Stimulated activated CD8-positive, alpha-beta memory T cell treated with anti-CD3 and anti-CD28 coated beads, Interleukin-2, amount 100 ng/mL, for 48 hours (primary cell): ENCODE results near the gene CFAP74.

Experiments used
- DNase-seq, 2 donors: peaks; one replicate each; pipeline ENCODE4 v3.0.0-alpha.2; 2020; ENCODE audit warnings: low read depth in 2 of 2

The CFAP74 gene

DNA sequence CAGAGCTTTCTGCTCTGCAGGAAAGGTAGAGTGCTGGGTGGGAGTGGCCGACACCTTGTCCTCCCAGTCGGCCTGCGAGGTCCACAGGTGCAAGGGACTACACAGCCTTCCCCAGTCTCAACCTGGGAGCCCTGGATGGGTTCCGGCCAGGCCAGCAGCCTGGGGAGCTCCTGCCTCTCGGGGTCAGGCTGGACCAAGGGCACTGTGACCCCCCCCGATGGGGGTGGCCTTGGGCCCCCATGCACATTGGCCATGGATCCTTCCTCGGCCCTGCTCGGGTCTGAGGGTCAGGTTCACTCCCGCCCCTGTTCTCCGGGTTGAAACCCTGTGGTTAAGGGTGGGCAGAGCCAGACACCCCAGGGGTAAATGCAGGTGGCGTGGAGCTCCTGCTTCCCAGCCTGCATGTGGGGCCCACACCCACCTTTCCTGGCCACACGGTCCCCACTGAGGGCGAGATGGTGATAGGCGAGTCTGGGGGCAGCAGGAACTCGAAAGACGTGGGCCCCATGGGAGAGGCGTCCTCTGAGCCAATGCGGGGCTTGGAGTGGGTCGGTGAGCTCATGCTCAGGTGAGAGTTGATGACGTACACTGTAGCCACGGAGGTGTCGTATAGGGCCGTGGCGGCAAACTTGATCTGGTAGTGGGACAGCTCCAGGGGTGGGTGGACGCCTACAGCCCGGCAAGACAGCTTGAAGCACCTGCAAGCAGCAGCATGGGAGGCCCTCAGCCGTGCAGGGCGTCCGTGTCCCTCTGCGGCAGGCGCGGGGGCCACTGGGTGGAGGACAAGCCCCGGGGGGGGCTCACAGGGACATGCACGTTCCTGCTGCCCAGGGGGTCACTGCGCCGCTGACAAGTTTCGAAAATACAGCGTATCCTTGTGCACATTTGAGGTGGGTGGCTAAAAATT, 73.7 kb downstream of the CFAP74 start:
- no peak for DNase-seq

DNA sequence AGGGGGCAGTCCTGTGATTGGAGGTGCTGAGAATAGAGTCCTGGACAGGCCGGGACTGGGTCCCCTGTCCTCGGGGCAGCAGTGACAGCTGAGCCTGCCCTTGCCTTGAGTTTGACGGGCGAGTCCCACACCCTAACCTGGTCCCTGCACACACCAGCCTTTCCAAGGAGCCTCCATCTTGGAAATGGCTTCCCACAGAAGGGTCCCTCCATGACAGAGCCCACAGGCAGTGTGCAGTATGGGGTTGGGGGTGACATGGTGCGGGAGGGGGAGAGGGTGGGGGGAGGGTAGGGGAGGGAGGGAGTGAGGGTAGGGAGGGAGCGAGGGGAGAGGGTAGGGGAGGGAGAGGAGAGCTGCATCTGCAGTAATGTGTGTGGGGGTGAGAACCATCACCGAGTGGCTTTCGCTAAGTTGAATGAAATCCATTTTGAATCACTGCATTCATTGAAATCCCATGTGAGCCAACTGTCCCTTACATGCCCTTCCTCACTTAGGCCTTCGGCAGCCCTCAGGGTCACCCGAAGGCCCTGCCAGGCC, 74.4 kb downstream of the CFAP74 start:
- DNase-seq = no peak

DNA sequence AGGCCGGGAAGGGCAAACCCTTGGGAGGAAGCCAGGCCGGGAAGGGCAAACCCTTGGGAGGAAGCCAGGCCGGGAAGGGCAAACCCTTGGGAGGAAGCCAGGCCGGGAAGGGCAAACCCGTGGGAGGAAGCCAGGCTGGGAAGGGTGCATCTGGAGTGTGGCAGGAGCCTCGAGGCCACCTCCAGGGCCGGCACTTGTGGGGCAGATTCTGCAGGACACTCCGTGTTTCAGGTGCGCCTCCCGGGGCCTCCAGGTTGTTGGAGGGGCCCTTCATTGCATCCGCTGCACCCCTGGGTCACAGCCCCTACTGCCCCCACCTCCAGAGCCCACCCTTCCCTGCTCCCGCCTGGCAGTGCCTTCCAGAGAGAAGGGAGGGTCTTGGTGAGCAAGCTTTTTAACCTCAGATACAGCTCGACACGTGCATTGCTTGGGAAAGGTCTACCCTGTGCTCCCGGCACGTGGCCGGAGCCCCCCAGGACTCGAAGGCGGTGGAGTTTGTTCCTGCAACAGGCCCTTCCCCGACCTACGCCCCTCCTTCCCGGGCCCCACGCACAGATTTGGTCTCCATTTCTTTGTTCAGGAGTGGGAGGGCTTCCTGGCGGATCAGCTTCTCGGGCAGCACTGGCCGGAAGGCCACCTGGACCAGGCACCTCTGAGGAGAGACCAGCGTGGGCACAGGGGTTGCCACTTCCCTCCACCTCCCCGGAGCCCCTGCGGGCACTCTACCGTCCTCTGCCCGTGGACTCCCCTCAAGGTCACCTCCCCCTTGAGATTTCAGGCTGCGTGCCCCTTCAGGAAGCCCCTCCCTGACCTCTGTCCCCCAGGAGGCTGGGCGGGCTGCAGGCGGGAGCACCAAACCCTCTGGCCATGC, 75.1 kb downstream of the CFAP74 start:
- no peak for DNase-seq

DNA sequence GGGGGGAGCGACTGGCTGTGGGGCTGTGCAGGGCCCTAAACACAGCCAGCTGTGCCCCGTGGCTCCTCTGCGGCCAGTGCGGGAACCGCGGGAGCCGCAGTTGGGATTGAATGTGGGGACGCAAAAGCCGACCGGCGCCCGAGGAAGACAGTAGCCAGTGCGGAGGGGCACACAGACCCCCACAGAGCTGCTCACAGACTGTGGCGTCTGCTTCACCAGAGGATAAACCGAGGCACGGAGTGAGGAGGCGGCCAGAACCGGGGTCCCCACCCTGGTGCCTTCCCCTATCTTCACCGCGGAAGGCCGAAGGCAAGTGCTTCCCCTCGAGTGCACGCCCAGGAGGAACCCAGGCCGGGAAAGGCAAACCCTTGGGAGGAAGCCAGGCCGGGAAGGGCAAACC, 75.8 kb downstream of the CFAP74 start:
- no peak for DNase-seq

DNA sequence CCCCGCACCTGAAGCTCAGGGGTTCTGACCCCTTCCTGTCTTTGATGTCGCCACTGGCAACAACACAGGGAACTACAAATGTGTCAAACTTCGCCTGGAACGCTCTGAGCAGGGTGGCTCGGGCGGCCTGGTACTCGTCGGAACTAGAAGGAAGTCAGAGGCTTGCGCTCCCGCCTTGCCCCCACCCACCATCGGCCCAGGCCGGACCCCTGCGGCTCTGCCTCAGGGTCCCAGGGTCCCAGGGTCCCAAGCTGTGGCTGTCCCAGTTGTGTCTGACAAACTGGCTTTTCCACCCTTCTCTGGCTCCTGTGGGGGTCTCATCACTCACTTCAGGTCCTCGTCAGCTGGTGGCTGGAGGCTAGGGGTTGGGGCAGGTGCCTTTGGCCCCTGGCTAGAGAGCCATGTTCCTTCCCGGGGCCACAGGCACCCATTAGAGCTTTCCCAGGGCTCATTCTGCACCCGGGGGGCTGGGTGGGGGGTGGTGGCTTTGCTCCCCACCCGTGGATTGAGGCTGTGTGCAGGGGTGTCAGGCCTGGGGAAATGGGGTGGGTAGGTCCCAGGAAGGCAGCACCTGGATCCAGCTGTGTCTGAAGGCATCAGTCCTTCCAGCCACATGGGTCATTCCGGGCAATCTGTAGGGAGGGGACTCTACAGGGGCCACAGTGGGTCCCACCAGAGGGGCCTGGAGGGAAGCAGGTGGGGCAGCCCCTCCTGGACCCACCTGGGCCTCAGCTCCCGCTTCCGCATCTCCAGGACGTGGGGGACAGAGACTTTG, 76.5 kb downstream of the CFAP74 start:
- DNase-seq = no peak

DNA sequence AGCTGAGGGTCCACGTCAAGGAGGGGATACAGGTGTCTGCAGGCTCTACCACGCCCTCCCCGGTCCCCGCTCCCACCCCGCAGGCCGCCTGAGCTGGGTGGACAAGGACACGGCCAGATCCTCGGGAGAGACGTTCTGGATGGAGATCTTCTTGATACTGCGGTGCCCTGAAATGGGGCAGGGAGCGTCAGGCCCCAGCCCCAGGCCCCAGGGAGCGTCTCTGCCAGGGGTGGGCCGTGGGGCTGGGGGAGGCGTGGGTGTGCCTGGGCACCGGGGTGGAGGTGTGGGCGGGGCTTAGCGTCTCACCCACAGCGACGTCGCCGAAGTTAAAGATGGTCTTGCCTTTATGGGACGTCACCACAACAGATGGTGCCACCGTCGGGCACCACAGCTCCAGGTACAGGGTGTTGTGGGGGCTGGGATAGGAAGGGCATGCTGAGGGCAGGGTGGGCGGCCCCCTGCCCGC, 77.2 kb downstream of the CFAP74 start:
- DNase-seq = no peak

DNA sequence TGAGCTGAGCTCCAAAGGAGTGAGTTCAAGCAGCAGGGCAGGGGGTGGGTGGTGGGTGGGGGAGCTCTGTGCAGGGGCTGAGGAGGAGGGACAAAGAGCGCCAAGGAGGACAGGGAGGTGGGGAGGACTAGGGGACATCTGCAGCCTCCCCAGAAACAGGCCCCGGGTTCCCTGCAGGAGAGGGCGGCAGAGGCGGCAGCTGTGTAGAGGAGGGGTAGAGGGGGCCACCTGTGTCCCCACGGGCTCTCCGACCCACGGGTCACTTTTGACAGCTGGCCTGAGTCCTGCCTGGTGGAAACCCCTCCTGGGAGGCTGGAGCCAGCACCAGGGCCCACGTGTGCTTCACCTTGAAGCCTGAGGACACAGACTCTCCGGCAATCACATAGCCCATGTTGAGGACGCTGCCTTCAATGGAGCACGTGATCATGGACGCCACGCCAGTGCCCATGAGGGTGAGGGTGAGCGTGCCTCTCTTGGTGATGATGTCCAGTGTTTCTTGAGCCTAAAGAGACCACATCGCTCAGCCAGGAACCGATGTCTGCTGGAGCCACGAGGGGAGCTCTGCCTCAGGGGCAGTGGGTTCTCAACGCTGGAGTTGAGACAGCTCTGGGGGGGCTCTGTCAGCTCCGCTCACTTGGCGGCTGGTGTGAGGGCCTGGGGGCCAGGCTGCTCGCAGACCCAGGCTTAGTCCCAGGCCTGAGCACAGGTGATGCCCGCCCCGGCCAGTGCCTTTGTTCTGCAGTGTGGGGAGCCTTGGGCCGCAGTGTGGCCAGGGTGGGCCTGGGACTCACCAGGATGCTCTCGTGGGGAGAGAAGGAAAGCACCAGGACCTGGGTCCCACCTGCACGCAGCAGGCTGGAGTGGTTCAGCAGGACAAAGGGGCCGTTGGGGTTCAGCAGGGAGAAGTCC, 77.9 kb downstream of the CFAP74 start:
- no peak for DNase-seq

DNA sequence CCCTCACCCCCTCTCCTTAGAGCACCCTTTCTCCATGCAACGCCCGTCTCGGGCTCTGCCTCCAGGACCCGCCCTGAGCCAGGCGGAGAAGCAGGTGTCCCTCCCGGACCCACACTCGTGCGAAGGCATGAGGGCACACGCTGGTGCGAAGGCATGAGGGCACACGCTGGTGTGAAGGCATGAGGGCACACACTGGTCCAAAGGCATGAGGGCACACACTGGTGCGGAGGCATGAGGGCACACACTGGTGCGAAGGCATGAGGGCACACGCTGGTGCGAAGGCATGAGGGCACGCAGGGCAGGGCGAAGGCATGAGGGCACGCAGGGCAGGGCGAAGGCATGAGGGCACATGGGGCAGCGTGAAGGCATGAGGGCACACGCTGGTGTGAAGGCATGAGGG, 78.7 kb downstream of the CFAP74 start:
- DNase-seq = no peak

DNA sequence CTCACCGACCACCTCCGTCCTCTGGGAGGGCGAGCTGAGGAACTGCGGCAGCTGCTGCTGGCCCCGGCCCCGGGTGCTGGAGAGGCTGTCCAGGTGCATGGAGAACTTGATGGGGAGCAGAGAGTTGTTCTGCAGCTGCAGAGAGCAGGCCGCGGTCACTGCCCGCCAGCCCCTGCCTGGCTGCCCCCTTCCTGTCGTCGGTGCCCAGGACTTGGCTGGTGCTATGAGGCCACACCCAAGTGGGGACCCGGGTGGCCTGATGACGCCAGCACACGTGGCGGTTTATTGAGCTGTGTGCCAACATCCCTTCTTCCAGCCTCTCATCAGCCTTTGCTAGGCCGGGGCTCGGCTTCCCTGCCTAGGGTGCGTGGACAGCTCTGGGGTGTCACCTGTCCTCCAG, 79.2 kb downstream of the CFAP74 start:
- DNase-seq = no peak

DNA sequence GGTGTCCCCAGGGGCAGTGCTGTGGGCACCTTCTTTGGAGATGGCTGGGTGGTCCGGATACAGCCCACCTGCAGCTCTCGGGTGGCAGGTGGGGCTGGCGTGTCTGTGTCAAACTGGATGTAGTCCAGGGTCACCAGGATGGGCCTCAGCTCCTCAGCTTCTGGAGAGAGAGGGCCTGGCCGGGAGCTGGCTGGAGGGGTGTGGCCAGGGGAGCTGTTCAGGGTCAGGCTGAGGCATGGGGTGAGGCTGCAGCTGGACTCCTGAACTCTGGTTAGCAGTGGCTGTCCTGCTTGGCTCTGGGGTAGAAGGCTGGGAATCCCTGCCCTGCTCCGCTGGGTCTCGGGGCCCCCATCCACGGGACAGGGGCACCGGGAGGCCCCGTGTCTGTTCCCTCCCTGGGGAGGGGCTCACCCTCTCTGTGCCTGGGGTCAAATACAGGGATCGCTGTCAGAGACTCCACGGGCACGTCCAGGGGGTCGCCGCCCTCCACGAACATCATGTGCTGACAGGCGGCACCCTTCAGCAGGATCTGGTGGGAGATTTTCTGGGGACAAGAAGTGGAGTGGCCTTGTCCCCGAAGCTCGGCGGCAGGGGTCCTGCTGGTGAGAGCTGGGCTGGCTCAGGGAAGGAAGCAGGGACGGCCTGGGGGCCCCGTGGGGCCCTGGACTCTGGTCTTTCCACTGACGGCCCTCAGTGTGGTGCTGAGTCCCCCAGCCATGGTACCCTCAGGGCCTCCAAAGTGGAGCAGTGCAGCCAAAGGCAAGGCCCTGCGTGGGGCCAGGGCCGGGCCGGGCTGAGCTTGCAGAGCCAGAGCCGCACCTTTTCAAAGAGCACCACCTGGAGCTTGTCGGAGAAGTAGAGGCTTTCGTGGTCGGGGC, 80.4 kb downstream of the CFAP74 start:
- DNase-seq = no peak

DNA sequence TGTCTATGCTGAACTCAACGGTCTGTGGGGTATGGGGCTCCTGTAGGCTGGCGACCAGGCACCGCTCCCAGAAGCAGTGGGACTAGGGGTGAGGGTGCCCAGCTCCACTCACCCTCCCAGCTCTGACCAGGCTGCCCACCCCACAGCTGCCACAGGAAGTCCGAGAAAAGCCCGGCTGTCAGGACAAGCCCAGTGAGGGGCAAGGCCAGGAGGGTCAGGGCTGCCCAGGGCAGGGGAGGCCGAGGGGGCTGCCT, 81.0 kb downstream of the CFAP74 start:
- no peak for DNase-seq

DNA sequence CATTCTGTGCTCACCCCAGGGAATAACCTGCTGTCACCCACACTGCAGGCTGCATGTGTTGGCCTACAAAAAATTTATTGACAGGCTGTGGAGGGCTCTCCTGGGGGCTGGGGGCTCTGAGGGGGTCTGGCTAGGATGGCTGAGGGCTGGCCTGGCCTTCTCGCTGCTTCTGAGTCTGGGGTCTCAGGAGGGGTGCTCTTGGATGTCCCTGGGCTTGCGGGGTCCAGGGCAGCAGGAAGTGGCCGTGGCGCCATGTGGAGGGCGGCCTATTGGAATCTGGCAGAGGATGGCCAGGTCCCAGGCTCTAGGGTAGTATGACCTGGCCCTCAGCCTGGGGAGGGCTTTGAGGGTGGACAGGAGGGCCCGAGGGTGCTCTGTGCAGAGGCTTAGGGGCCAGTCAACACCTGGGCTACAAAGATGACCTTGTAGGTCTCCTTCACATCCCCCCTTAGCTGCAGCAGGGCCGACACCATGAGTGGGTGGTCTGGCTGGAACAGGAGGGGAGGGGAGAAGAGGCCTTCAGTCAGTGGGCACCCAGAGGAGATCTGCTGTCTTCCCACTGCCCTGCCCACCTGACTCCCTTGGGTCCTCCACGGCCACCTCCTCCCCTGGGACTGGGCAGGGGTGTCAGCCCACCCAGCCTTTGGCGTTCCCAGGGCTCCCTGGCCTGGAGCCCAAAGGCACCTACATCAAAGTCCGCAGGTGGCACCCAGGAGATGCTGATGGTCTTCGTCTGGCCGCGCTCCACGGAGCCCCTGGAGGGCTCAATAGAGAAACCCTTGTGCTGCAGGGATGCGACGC, 81.5 kb downstream of the CFAP74 start:
- no peak for DNase-seq

DNA sequence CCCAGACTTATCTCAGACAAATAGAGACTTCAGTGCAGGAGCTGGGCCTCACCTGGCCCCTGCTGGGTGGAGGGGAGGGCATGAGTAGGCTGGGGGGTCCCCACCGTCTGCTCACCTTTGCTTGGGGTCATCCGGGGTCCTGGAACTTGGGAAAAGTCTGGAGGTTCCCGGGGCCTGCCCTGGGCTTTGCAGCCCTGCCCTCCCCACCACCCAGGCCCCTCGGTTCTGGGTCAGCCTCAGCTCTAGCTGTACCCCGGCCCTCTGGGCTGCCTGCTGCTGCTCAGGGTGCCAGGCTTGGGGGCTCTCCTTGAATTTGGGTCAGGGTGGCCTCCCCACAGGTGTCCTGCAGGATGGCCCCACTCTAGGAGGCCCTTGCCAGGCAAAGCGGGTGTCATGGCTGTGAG, 82.1 kb downstream of the CFAP74 start:
- no peak for DNase-seq

DNA sequence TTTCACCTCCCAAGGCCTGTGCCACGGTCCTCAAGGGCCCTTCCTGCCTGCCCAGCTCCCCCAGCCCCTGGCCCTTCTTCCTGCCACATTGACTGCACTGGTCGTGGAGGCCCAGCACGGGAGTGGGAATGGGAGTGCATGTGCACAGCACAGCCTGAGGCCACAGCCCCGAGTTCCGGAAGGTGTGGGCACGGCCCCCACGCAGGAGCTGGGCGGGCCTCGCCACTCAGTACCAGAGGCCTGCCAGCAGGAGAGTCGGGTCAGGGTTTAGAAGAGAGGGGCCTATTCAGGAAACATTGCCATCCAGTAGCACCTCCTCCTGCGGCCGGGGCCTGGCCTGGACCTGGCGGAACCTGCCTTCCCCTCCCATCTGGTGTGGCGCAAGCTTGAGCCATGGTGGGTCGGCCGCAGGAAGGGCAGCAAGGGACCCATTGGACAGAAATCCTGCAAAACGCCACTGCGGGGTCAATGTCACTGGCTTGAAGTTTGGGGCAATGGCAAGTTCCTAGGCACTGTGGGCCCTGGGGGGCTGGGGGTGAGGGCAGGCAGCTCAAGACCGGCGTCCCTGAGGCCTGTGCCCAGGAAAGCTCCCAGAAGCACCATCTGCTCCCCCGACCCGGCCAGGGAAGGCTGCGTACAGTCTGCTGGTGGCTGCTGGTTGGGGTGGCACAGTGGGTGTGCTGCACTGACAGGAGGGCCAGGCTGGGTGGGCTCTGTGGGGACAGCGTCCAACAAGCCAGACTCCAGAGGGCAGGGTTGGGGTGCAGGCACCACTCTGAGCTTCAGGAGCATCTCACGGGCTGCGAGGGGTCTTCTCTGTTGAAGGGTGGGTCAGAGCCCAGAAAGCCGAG, 82.8 kb downstream of the CFAP74 start:
- no peak for DNase-seq

DNA sequence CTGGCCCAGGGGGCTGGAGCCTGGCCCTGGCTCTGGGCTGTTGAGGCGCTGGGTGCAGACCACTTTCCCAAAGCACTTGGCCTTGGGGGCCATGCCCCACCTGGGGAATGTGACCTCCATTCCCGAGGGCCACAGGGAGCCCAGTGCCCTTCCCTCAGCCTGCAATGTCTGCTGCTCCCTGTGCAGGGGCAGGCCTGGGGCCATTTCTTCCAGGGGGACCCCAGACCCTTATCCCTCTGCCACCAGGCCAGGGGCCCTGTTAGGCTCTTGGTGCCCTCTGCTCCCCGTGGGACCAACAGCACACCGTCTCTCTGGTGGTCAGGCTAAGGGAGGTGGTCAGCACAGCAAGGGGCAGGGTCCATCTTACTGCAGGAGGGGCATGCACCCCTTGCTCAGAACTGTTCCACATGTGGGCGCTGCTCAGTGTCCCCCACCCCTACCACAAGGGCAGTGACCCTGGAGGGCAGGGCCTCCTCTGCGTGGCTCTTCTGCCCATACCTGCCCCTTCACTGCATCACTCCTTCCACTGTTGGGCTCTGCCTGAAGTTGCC, 83.5 kb downstream of the CFAP74 start:
- no peak for DNase-seq

DNA sequence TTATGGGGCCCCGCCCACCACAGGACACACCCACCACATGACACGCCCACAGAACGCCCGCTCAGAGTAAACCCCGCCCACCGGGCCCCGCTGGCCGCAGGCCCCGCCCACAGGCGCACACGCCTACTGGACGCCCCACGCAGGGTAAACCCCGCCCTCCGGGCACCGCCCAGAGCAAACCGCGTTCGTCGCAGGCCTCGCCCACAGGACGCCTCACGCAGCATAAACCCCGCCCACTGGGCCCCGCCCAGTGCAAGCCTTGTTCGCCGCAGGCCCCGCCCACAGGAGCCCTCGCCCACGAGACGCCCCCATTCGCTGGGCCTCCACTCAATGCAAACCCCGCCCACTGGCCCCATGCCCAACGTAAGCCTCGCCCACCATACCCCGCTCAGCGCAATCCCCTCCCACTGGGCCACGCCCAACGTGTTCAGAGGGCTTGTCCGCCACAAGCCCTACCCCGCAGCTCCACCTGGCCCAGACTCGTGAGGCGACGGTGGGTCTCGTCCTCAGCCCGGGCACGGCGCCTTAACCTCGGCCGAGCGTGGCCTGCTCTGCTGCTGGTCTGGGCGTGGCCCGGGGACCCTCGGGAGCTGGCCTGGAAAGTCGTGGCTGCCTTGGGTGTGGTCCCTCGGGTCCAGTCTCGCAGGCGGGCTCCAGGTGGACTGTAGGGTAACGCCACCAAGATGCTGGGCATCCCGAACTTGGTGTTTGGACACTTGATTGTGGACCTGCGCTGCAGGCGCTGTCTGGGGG, 84.1 kb downstream of the CFAP74 start:
- peak; percentile 99 for DNase-seq

DNA sequence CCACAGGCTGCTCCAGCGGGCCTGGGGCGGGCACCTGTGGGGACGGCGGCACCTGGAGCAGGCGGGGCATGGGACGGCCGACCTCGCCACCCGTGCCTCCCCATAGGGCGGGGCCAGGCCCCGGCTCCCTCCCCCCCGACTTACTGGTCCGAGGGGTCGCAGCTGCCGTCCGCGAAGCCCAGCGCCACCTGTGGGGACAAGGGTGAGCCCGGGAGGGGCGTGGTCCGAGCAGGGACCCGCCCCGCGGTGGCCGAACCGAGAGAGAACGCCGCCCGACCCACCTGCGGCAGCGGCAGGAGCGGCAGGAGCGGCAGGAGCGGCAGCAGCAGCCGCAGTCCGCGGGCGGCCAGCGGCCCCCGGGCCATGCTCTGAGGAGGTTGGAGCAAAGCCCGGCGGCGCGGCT, 84.7 kb downstream of the CFAP74 start, which contains the start of gene TMEM52:
TMEM52 (minus strand) TSS at position 379 of the 403 bp plus-strand sequence; CDS start at position 365, 14 bp downstream.
- DNase-seq = no peak
